Mucosa of descending colon (tissue), 3 donors: ENCODE measurements around the gene SPATC1L. TPM values are rescaled to one million over a fixed set of nuclear protein-coding genes. Genes with fewer than 3 reads are reported as not detected.

ENCODE experiments used
- ATAC-seq: fragments of 200-7000 bp; cut with Tn5 transposase; one replicate; pipeline ENCODE4 v1.9.1; 2020; ENCODE audit warnings: mild to moderate bottlenecking, moderate library complexity
- DNase-seq, 3 donors: peaks; one replicate each; pipeline ENCODE4 v3.0.0-alpha.2; 2020
- H3K36me3 ChIP-seq: fragments of 200-600 bp; one replicate; pipeline ENCODE4 v1.8.0; 2021; ENCODE audit warnings: low read depth, mild to moderate bottlenecking
- H3K4me1 ChIP-seq: fragments of 200-600 bp; one replicate; pipeline ENCODE4 v1.8.0; 2021; ENCODE audit warnings: low read depth, mild to moderate bottlenecking
- H3K4me3 ChIP-seq: fragments of 200-600 bp; one replicate; pipeline ENCODE4 v1.8.0; 2021; ENCODE audit warnings: mild to moderate bottlenecking
- H3K9me3 ChIP-seq: fragments of 200-600 bp; one replicate; pipeline ENCODE4 v1.8.0; 2021; ENCODE audit warnings: mild to moderate bottlenecking
- CTCF ChIP-seq: fragments of 200-600 bp; IDR thresholded peaks from one replicate; pipeline ENCODE4 v1.8.0; 2022; ENCODE audit warnings: antibody characterized with exemption, mild to moderate bottlenecking
- intact Hi-C, 2 donors: fragments of 100-400 bp; cut with DNase I in 1 of 2; cut with micrococcal nuclease in 1 of 2; formaldehyde crosslinking; loops; one replicate each; pipeline versions ENCODE4 v1.11.0 to v1.11.1; 2022; cut with DNase I, micrococcal nuclease
- total RNA-seq, 3 donors: library from RNA; stranded (reverse); fragmentation: NEBNext Ultra II Directional in 2 of 3; extraction: Animal tissue kit (Norgen Biotek cat#: 25700) in 2 of 3; gene quantifications; one replicate each; pipeline versions ENCODE4 v1.2.1 to v1.2.4, GENCODE V29; 2021 to 2023
- donor health status: DM: no; HTN: no; CAD: no; lungs with moderate emphysema.
- donor health status: DM: no; HTN: no; CAD: no.
- donor health status: DM: no; HTN: yes; CAD: no.

The SPATC1L gene
- total RNA-seq, 3 donors from 2014 or later = 4.6 to 10.9 (median 4.6) TPM

GRCh38 chr21:46216132-46216747, 32.0 kb upstream of the SPATC1L start:
- no peak for DNase-seq
- Histone ChIP-seq H3K36me3 (no peaks in the 10 kb centered on the region), H3K4me1 (no peaks in the 10 kb centered on the region), H3K4me3 (no peak overlapping the region), H3K9me3 (no peaks in the 10 kb centered on the region)
- intact Hi-C loops = no loop called here
- no peak for TF ChIP-seq CTCF
- no peak for ATAC-seq

GRCh38 chr21:46215436-46216131, 31.3 kb upstream of the SPATC1L start:
- ATAC-seq = peak; percentile 5
- H3K4me1 ChIP-seq = no peaks in the 10 kb centered on the region
- H3K4me3 ChIP-seq = no peak overlapping the region
- no peaks in the 10 kb centered on the region for H3K9me3 ChIP-seq
- DNase-seq = no peak
- intact Hi-C loops = no loop called here
- H3K36me3 ChIP-seq = no peaks in the 10 kb centered on the region
- no peak for TF ChIP-seq CTCF

- ATAC-seq = no peak
- DNase-seq = peak in 1 of 3 donors; percentile 11
- Histone ChIP-seq H3K4me1 (no peaks in the 10 kb centered on the region), H3K4me3 (no peak overlapping the region), H3K9me3 (no peaks in the 10 kb centered on the region), H3K36me3 (no peaks in the 10 kb centered on the region)
- no peak for TF ChIP-seq CTCF
- intact Hi-C loops = no loop called here
Measured at GRCh38 chr21:46214478-46215340, 30.4 kb upstream of the SPATC1L start.

GRCh38 chr21:46213620-46214286, 29.5 kb upstream of the SPATC1L start:
- Histone ChIP-seq H3K4me1 (no peaks in the 10 kb centered on the region), H3K36me3 (no peaks in the 10 kb centered on the region), H3K4me3 (no peak overlapping the region), H3K9me3 (no peaks in the 10 kb centered on the region)
- intact Hi-C loops = no loop called here
- DNase-seq (peak in 1 of 3 donors; percentile 9), ATAC-seq (no peak)
- no peak for TF ChIP-seq CTCF

- Histone ChIP-seq H3K4me1 (no peaks in the 10 kb centered on the region), H3K36me3 (no peaks in the 10 kb centered on the region), H3K9me3 (no peaks in the 10 kb centered on the region), H3K4me3 (no peak overlapping the region)
- intact Hi-C loops = no loop called here
- TF ChIP-seq CTCF = no peak
- DNase-seq (peak in 1 of 3 donors; percentile 17), ATAC-seq (no peak)
Measured at GRCh38 chr21:46212721-46213484, 28.6 kb upstream of the SPATC1L start.
